ENCODE results near the gene DLG5.

Gene DLG5

GRCh38 chr10:77804371-77804770, 122.2 kb downstream of the DLG5 start:
- H3K27me3 ChIP-seq (ENCODE audit: insufficient read depth, low read length, poor library complexity), result no peaks in the 10 kb centered on the region
- TF ChIP-seq CTCF (IDR thresholded peaks at IDR 0.05; ENCODE audit: borderline replicate concordance, extremely low read depth, low read length, poor library complexity, severe bottlenecking), result no peak
- no peak for TF ChIP-seq EZH2 (IDR thresholded peaks at IDR 0.05; ENCODE audit: borderline replicate concordance, low read depth, low read length, severe bottlenecking)
- no peak overlapping the region for H3K4me2 ChIP-seq (ENCODE audit: insufficient read depth, low read length)
- no peak for ATAC-seq (ENCODE audit: insufficient read depth, low read depth)
- H3K4me3 ChIP-seq (ENCODE audit: low read depth in 1 of 2, low read length in 2 of 2), result no peak overlapping the region
- no peak for DNase-seq
- no peaks in the 10 kb centered on the region for H4K20me1 ChIP-seq (ENCODE audit: insufficient read depth, low read length)
- no peaks in the 10 kb centered on the region for H3K79me2 ChIP-seq (ENCODE audit: insufficient read depth, low read length)
- H3K36me3 ChIP-seq (ENCODE audit: insufficient read depth, low read length), result peaks cover 68% of the 10 kb centered on the region
- no peak overlapping the region for H3K27ac ChIP-seq (ENCODE audit: low read length)
- no peaks in the 10 kb centered on the region for H3K4me1 ChIP-seq (ENCODE audit: insufficient read depth, low read length)
- no peak overlapping the region for H3K9ac ChIP-seq (ENCODE audit: low read depth, low read length)
- no peaks in the 10 kb centered on the region for H3K9me3 ChIP-seq (ENCODE audit: insufficient read depth, low read length, severe bottlenecking)
- H2AFZ ChIP-seq (ENCODE audit: low read depth, low read length), result no peak overlapping the region

GRCh38 chr10:77801474-77802161, 124.9 kb downstream of the DLG5 start:
- no peak overlapping the region for H2AFZ ChIP-seq (ENCODE audit: low read depth, low read length)
- ATAC-seq (ENCODE audit: insufficient read depth, low read depth), result no peak
- H3K36me3 ChIP-seq (ENCODE audit: insufficient read depth, low read length), result peaks cover 67% of the 10 kb centered on the region
- H3K27ac ChIP-seq (ENCODE audit: low read length), result no peak overlapping the region
- TF ChIP-seq CTCF (IDR thresholded peaks at IDR 0.05; ENCODE audit: borderline replicate concordance, extremely low read depth, low read length, poor library complexity, severe bottlenecking), result no peak
- TF ChIP-seq EZH2 (IDR thresholded peaks at IDR 0.05; ENCODE audit: borderline replicate concordance, low read depth, low read length, severe bottlenecking), result no peak
- no peaks in the 10 kb centered on the region for H3K79me2 ChIP-seq (ENCODE audit: insufficient read depth, low read length)
- no peaks in the 10 kb centered on the region for H3K27me3 ChIP-seq (ENCODE audit: insufficient read depth, low read length, poor library complexity)
- no peak overlapping the region for H3K9ac ChIP-seq (ENCODE audit: low read depth, low read length)
- no peaks in the 10 kb centered on the region for H3K9me3 ChIP-seq (ENCODE audit: insufficient read depth, low read length, severe bottlenecking)
- H3K4me1 ChIP-seq (ENCODE audit: insufficient read depth, low read length), result no peaks in the 10 kb centered on the region
- no peak overlapping the region for H3K4me2 ChIP-seq (ENCODE audit: insufficient read depth, low read length)
- H4K20me1 ChIP-seq (ENCODE audit: insufficient read depth, low read length), result no peaks in the 10 kb centered on the region
- H3K4me3 ChIP-seq (ENCODE audit: low read depth in 1 of 2, low read length in 2 of 2), result no peak overlapping the region
- DNase-seq, result no peak

DNA sequence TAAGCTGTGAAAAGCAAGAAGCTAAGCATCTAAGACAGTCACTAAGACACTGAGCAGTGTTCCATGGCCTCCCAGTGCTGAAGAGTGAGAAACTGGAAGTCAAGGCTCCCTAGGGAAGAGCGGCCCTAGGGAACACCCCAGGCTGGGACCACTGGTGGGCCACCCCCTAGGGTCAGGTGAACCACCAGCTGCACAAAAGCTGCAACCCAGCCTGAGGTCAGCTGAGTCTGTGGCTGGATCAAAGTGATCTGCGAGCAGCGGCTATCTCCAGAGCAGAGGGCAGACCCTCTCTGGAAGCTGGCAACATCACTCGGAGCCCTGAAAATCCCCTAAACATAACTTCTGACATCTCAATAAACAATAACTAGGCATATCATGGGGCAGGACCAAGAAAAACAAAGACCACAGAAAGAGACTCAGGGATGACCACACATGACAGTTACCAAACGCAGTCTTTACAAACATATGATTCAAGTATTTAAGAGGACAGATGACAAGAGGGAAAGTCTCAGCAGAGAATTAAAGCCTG, 125.8 kb downstream of the DLG5 start:
- H3K9ac ChIP-seq (ENCODE audit: low read depth, low read length), result no peak overlapping the region
- no peaks in the 10 kb centered on the region for H3K27me3 ChIP-seq (ENCODE audit: insufficient read depth, low read length, poor library complexity)
- no peak overlapping the region for H3K4me2 ChIP-seq (ENCODE audit: insufficient read depth, low read length)
- no peaks in the 10 kb centered on the region for H3K9me3 ChIP-seq (ENCODE audit: insufficient read depth, low read length, severe bottlenecking)
- ATAC-seq (ENCODE audit: insufficient read depth, low read depth) (no peak), DNase-seq (no peak)
- H4K20me1 ChIP-seq (ENCODE audit: insufficient read depth, low read length), result no peaks in the 10 kb centered on the region; the same call in 1 of the 2 replicates
- H3K36me3 ChIP-seq (ENCODE audit: insufficient read depth, low read length), result peaks cover 68% of the 10 kb centered on the region
- no peak overlapping the region for H2AFZ ChIP-seq (ENCODE audit: low read depth, low read length)
- H3K79me2 ChIP-seq (ENCODE audit: insufficient read depth, low read length), result no peaks in the 10 kb centered on the region
- H3K4me3 ChIP-seq (ENCODE audit: low read depth in 1 of 2, low read length in 2 of 2), result no peak overlapping the region
- H3K4me1 ChIP-seq (ENCODE audit: insufficient read depth, low read length), result no peaks in the 10 kb centered on the region
- no peak for TF ChIP-seq EZH2 (IDR thresholded peaks at IDR 0.05; ENCODE audit: borderline replicate concordance, low read depth, low read length, severe bottlenecking)
- TF ChIP-seq CTCF (IDR thresholded peaks at IDR 0.05; ENCODE audit: borderline replicate concordance, extremely low read depth, low read length, poor library complexity, severe bottlenecking), result no peak
- no peak overlapping the region for H3K27ac ChIP-seq (ENCODE audit: low read length)
